ENCODE data around the gene RABL2B. TPM values are rescaled to one million over a fixed set of nuclear protein-coding genes. Genes with fewer than 3 reads are reported as not detected.

The RABL2B gene
- total RNA-seq, 3 donors from 2014 or later, result 24.8 to 39.5 (median 38.4) TPM

DNA sequence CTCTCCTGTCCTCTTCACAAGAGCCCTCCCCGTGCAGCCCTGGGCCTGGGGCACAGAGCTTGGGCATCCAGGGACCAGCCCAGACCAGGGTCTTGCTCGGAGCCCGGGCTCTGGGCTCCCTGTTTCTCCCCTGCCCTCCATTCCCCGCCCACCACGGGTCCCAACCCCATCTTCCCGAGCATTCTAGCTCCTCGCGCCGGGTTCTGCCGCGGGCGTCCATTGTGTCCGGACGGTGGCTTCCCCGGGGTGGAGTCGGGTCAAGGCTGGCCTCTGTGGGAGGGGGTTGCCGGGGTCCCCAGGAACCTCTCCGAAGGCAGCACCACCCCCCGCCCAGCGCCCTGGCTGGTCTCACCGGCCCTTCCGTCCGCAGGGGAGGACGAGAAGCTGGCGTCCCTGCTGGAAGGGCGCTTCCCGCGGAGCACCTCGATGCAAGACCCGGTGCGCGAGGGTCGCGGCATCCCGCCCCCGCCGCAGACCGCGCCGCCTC lies 63.6 kb downstream of the RABL2B start:
- no peak for ATAC-seq
- TF ChIP-seq, protein P1, sequence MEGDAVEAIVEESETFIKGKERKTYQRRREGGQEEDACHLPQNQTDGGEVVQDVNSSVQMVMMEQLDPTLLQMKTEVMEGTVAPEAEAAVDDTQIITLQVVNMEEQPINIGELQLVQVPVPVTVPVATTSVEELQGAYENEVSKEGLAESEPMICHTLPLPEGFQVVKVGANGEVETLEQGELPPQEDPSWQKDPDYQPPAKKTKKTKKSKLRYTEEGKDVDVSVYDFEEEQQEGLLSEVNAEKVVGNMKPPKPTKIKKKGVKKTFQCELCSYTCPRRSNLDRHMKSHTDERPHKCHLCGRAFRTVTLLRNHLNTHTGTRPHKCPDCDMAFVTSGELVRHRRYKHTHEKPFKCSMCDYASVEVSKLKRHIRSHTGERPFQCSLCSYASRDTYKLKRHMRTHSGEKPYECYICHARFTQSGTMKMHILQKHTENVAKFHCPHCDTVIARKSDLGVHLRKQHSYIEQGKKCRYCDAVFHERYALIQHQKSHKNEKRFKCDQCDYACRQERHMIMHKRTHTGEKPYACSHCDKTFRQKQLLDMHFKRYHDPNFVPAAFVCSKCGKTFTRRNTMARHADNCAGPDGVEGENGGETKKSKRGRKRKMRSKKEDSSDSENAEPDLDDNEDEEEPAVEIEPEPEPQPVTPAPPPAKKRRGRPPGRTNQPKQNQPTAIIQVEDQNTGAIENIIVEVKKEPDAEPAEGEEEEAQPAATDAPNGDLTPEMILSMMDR (IDR thresholded peaks at IDR 0.05), result no peak
- no peak for DNase-seq
- Histone ChIP-seq H3K9me3 (no peaks in the 10 kb centered on the region), H3K4me3 (no peak overlapping the region), H3K36me3 (ENCODE audit: low read depth) (no peaks in the 10 kb centered on the region), H3K4me1 (ENCODE audit: low read depth) (no peaks in the 10 kb centered on the region)
- intact Hi-C loops (cut with DNase I, micrococcal nuclease), result no loop called here

DNA sequence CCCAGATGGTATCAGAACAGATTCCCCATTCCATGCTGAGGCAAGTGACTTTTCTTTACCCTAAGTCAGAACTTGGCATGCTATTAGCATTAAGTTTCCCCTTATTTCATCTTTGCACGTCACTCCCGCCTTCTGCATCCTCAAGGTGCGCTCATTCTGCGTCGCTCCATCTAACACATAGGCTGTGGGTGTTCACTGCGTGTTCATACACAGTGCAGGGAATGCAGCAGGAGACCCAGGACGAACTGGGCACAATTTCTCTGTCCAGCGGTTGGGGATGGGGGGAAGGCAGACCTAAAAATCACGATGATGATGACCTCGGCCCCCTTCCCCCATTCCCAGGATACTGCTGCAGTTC lies 65.1 kb downstream of the RABL2B start:
- Histone ChIP-seq H3K4me3 (no peak overlapping the region), H3K4me1 (ENCODE audit: low read depth) (no peaks in the 10 kb centered on the region), H3K9me3 (no peaks in the 10 kb centered on the region), H3K36me3 (ENCODE audit: low read depth) (no peaks in the 10 kb centered on the region)
- intact Hi-C loops (cut with DNase I, micrococcal nuclease), result no loop called here
- DNase-seq, result no peak
- TF ChIP-seq, protein P1 (IDR thresholded peaks at IDR 0.05), result no peak
- no peak for ATAC-seq

DNA sequence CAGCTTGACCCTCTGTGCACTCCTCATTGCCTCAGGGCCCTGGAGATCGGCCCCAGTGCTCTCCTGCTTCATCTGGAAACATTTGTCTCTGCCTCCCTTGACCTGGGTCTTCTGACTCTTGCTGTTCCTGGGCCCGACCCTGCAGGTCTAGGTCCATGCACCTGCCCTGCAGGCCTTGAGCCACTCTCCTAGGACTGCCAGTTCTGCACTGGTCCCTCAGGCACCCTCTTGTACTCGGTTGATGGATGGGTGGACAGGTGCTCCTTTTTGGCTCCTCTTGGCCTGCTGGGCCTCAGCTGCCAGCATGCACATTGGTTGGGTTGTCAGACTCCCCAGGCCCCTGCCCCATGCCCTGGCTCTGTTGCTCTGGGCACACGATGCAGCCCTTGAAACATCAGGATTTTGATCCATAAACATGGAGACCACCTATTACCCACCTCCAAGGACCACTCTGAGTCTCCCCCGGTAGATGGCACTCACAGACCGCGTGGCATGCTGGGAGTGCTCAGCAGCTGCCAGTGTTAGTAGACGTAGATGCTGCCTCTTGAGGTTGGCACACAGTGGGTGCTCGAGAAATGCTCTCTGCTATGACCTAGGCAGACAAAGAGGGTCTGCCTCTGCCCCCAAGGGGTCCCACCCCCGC lies 65.6 kb downstream of the RABL2B start:
- no peaks in the 10 kb centered on the region for H3K4me1 ChIP-seq (ENCODE audit: low read depth)
- ATAC-seq, result no peak
- no peaks in the 10 kb centered on the region for H3K9me3 ChIP-seq
- no peaks in the 10 kb centered on the region for H3K36me3 ChIP-seq (ENCODE audit: low read depth)
- intact Hi-C loops (cut with DNase I, micrococcal nuclease), result no loop called here
- TF ChIP-seq, protein P1 (IDR thresholded peaks at IDR 0.05), result no peak
- DNase-seq, result no peak
- no peak overlapping the region for H3K4me3 ChIP-seq

Other genes starting within 250 kb of the RABL2B start
- gene KLHDC7B, start 237.7 kb downstream of the RABL2B start, total RNA-seq, result 1 to 10 TPM in 1 of 3 donors, under 1 TPM in 1, not detected in 1; 0.55 to 1.7 TPM
- gene SYCE3, start 220.7 kb downstream of the RABL2B start, total RNA-seq, result not detected
- gene CPT1B, start 205.2 kb downstream of the RABL2B start, total RNA-seq, result 10 to 100 TPM; 24.5 to 51.6 (median 29.9) TPM
- 10 to 100 TPM; 79.9 to 95.0 (median 80.9) TPM for gene CHKB, start 200.8 kb downstream of the RABL2B start, total RNA-seq
- 1 to 10 TPM in 1 of 3 donors, under 1 TPM in 2; 0.63 to 4.2 (median 0.64) TPM for gene MAPK8IP2, start 182.8 kb downstream of the RABL2B start, total RNA-seq
- 10 to 100 TPM; 64.6 to 87.9 (median 82.2) TPM for gene ARSA, start 155.5 kb downstream of the RABL2B start, total RNA-seq
- gene SHANK3, start 110.8 kb downstream of the RABL2B start, total RNA-seq, result 10 to 100 TPM in 1 of 3 donors, 1 to 10 TPM in 2; 3.9 to 14.2 (median 7.1) TPM
- 1 to 10 TPM in 1 of 3 donors, under 1 TPM in 2; 0.41 to 1.4 (median 0.43) TPM for gene ACR, start 45.4 kb downstream of the RABL2B start, total RNA-seq

Measured in mucosa of descending colon (tissue), 3 donors.